GM13976 (cell line): ENCODE results near the gene CC2D1B.

Experiments used
- DNase-seq: peaks from one replicate; pipeline ENCODE4 v3.0.0; 2012; ENCODE audit warnings: low spot score
- in situ Hi-C: fragments of 300-500 bp; cut with MboI; formaldehyde crosslinking; loops from one replicate; pipeline ENCODE4 v1.12.0; 2022; ENCODE audit warnings: low sequenced_read_pairs, mixed read lengths, inconsistent platforms; ENCODE audit not compliant: unreplicated experiment
- TF ChIP-seq, protein P1 (sequence below): IDR thresholded peaks from 2 replicates; pipeline ENCODE4 v1.5.1; 2012; ENCODE audit warnings: borderline replicate concordance, mild to moderate bottlenecking; ENCODE audit not compliant: insufficient read depth; ENCODE audit errors: extremely low read depth, missing control alignments, control extremely low read depth

The CC2D1B gene, protein sequence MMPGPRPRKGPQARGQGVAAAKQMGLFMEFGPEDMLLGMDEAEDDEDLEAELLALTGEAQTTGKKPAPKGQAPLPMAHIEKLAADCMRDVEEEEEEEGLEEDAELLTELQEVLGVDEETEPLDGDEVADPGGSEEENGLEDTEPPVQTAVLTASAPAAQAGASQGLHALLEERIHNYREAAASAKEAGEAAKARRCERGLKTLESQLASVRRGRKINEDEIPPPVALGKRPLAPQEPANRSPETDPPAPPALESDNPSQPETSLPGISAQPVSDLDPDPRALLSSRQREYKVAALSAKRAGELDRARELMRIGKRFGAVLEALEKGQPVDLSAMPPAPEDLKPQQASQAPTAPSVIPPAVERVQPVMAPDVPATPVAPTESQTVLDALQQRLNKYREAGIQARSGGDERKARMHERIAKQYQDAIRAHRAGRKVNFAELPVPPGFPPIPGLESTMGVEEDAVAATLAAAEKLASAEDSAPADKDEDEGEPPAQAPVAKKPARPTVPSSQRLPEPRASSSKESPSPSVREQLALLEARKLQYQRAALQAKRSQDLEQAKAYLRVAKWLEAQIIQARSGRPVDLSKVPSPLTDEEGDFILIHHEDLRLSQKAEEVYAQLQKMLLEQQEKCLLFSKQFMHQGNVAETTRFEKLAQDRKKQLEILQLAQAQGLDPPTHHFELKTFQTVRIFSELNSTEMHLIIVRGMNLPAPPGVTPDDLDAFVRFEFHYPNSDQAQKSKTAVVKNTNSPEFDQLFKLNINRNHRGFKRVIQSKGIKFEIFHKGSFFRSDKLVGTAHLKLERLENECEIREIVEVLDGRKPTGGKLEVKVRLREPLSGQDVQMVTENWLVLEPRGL

DNA sequence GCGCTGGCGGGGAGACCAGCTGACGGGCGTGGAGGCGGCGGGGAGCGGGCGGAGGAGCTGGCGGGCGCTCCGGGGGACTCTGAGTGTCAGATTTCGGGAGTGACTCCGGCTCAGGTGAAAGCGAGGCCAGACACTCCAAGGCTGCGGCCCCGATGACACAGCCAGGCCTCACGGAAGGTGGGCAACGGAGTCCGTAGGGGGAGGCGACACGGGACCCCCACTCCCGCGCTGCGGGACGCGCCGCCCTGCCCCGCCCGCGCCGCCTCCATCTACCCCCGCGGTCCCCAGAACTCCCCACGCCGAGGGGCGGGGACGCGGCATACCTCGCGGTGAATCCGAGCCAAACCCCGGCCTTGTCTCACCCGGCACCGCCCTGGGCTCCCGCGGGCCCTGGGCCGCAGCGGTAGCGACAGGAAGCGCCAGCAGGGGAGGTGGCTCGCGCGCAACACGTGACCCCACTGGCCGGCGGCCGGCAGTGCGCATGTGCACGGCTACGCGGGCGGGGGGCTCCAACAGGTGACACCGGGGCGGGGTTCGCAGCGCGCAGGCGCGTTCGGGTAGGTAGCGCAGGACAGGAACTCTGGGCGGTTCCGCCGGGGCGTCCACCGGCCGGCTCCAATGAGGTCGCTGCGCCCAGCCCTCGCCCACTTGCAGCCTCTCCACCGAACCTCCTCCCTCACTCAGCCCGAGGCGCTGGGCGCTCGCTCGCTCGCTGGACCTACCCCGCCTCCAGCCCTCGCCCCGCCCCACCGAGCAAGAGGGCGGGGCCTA is at the start of gene CC2D1B:
Gene CC2D1B (minus strand): TSS at position 460 of the 771 bp plus-strand sequence. CDS start 1,585 bp downstream, outside the sequence.
- TF ChIP-seq, protein P1, sequence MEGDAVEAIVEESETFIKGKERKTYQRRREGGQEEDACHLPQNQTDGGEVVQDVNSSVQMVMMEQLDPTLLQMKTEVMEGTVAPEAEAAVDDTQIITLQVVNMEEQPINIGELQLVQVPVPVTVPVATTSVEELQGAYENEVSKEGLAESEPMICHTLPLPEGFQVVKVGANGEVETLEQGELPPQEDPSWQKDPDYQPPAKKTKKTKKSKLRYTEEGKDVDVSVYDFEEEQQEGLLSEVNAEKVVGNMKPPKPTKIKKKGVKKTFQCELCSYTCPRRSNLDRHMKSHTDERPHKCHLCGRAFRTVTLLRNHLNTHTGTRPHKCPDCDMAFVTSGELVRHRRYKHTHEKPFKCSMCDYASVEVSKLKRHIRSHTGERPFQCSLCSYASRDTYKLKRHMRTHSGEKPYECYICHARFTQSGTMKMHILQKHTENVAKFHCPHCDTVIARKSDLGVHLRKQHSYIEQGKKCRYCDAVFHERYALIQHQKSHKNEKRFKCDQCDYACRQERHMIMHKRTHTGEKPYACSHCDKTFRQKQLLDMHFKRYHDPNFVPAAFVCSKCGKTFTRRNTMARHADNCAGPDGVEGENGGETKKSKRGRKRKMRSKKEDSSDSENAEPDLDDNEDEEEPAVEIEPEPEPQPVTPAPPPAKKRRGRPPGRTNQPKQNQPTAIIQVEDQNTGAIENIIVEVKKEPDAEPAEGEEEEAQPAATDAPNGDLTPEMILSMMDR, result no peak
- peak; percentile 100 for DNase-seq
- in situ Hi-C loops, result no loop called here

DNA sequence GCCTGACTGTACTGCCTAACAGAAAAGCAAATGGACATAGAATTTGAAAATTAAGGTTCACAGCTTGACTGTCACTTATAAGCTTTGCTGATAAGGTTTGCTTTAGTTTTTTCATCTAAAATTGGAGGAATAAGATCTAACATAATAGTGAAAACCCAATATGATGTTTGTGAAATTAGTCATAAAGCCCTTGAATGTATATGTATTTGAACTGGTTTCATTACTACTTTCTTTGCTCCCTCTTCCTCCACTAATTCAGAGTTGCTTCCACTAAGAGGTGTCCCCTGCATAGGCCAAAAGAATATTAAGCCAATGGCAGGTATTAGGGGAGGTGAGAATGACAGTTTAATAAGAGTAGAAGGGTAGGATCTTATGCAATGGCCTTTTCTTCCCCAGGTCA is 48.9 kb upstream of the CC2D1B start:
- DNase-seq, result no peak
- in situ Hi-C loops, result no loop called here
- TF ChIP-seq, protein P1, result no peak

DNA sequence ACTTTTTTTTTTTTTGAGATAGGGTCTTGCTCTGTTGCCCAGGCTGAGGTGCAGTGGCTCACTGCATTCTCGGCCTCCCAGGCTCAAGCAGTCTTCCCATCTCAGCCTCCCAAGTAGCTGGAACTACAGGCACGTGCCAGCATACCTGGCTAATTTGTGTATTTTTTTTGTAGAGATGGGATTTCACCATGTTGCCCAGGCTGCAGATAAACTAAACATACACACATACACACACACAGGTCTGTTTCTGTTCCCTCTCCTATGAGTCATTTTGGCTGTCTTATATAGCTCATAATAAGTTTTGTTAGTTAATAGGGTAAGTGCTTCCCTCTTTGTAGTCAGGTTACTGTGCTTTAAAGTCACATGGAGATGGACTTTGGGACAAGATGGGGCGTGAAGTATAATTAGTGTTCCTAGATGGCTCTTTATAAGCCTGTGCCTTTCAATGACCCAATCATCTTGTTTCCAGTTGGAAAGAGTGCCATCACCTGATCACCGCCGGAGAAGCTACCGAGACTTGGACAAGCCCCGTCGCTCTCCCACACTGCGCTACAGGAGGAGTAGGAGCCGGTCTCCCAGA is 47.5 kb upstream of the CC2D1B start:
- DNase-seq, result no peak
- in situ Hi-C loops, result no loop called here
- TF ChIP-seq, protein P1, result no peak

DNA sequence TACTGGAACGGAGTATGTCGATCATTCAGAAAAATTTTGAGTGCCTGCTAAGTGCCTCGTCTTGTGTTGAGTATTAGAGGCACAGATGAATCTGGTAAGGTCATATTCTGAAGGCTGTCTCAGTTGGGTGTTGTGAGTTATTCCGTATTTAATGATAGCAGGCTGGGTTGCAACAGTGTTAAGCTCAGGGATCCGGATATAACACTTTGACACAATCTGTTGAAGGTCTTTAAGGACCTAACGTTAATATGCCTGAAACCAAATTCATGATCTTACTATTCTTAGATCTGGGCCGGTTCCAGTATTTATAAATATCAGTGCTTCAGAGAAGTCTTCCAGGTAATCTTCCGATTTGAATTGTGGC is 39.0 kb upstream of the CC2D1B start:
- TF ChIP-seq, protein P1, result no peak
- no peak for DNase-seq
- in situ Hi-C loops, result no loop called here

DNA sequence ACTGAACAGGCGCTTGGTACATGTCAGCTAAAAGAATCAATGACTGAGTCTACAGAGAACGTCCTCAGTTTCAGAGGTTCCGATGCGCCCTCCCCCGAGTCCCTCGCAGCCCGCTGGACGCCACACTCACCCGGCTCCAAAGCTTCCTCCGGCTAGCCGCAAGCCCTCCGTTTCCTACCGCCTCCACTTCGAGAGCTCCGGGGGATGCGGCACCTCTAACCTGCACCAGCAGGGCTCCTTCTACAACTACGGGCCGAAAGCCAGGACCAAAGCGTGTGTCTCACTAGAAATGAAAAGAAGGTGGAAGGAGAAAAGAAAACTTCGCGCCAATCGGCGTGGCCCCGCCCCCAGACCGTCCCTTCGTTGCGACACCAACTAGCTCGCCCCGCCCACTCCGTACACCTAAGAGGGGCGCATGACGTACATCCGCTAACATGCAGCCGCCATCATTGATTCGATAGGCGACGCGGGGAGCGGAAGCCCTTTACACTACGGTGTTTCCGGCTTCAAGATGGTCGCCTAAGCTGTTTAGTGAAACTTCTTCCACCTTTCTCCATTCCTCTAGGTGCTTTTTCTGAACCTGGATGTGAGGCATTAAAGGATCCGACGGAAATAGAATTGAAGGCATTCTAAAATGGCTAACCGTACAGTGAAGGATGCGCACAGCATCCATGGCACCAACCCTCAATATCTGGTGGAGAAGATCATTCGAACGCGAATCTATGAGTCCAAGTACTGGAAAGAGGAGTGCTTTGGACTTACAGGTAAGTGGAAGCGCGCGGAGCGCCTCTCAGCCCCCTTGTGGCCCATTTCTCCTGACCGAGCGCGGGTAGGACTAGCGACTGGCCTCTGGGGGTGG is 38.3 kb upstream of the CC2D1B start, which contains the start of the genes ORC1 and PRPF38A:
Gene ORC1 (minus strand): TSS at position 308 of the 859 bp plus-strand sequence. CDS start 2,200 bp downstream, outside the sequence.
Gene PRPF38A (plus strand): TSS at position 487 of the 859 bp plus-strand sequence. CDS start 148 bp downstream, at position 635.
- in situ Hi-C loops, result no loop called here
- TF ChIP-seq, protein P1, result no peak
- DNase-seq, result peak; percentile 98
